HFF-Myc (cell line): ENCODE data around the gene NMD3.

ENCODE experiments used
- DNase-seq: peaks from one replicate; pipeline ENCODE4 v3.0.0-alpha.2; 2011; ENCODE audit warnings: low read depth; ENCODE audit errors: extremely low read depth
- H3K4me3 ChIP-seq: replicated peaks from 2 replicates; pipeline ENCODE4 v1.5.1; 2011; ENCODE audit warnings: low read depth, mild to moderate bottlenecking, control low read depth, low read length
- CTCF ChIP-seq: IDR thresholded peaks from 2 replicates; pipeline ENCODE4 v1.5.1; 2012; ENCODE audit warnings: mild to moderate bottlenecking, low read depth, low read length, control low read depth; ENCODE audit errors: missing control alignments

Gene NMD3

GRCh38 chr3:161197855-161198850 is 23.0 kb upstream of the NMD3 start:
- H3K4me3 ChIP-seq = no peak overlapping the region
- no peak for DNase-seq
- TF ChIP-seq CTCF = no peak

- no peak for DNase-seq
- H3K4me3 ChIP-seq = no peak overlapping the region
- no peak for TF ChIP-seq CTCF
Observed at GRCh38 chr3:161199926-161200325, 21.2 kb upstream of the NMD3 start.

- H3K4me3 ChIP-seq = no peak overlapping the region
- DNase-seq = no peak
- TF ChIP-seq CTCF = no peak
Observed at GRCh38 chr3:161203485-161204098, 17.5 kb upstream of the NMD3 start.

- no peak overlapping the region for H3K4me3 ChIP-seq
- no peak for TF ChIP-seq CTCF
- no peak for DNase-seq
Observed at GRCh38 chr3:161208931-161209330, 12.2 kb upstream of the NMD3 start.

GRCh38 chr3:161212171-161212771 is 8.8 kb upstream of the NMD3 start:
- DNase-seq = no peak
- no peak overlapping the region for H3K4me3 ChIP-seq
- TF ChIP-seq CTCF = no peak

GRCh38 chr3:161212906-161213305 is 8.2 kb upstream of the NMD3 start:
- TF ChIP-seq CTCF = no peak
- no peak for DNase-seq

More at GRCh38 chr3:161212906-161213305, 8.2 kb upstream of the NMD3 start:
- H3K4me3 ChIP-seq = no peak overlapping the region
